Measurements from ENCODE around the gene BBIP1.

The BBIP1 gene

GRCh38 chr10:110859206-110859972 lies 59.6 kb downstream of the BBIP1 start:
- H3K79me2 ChIP-seq (ENCODE audit: insufficient read depth, low read length), result no peaks in the 10 kb centered on the region
- H3K4me2 ChIP-seq (ENCODE audit: insufficient read depth, low read length), result no peak overlapping the region
- DNase-seq, result no peak
- no peaks in the 10 kb centered on the region for H3K27me3 ChIP-seq (ENCODE audit: insufficient read depth, low read length, poor library complexity)
- H3K4me3 ChIP-seq (ENCODE audit: low read depth in 1 of 2, low read length in 2 of 2), result no peak overlapping the region
- H3K4me1 ChIP-seq (ENCODE audit: insufficient read depth, low read length), result peaks cover 18% of the 10 kb centered on the region
- TF ChIP-seq EZH2 (IDR thresholded peaks at IDR 0.05; ENCODE audit: borderline replicate concordance, low read depth, low read length, severe bottlenecking) (no peak), CTCF (IDR thresholded peaks at IDR 0.05; ENCODE audit: borderline replicate concordance, extremely low read depth, low read length, poor library complexity, severe bottlenecking) (no peak)
- H3K9ac ChIP-seq (ENCODE audit: low read depth, low read length), result no peak overlapping the region
- no peak for ATAC-seq (ENCODE audit: insufficient read depth, low read depth)
- H3K27ac ChIP-seq (ENCODE audit: low read length), result no peak overlapping the region
- H2AFZ ChIP-seq (ENCODE audit: low read depth, low read length), result peak overlapping the region; percentile 16; the same call in 1 of the 2 replicates
- H3K9me3 ChIP-seq (ENCODE audit: insufficient read depth, low read length, severe bottlenecking), result no peaks in the 10 kb centered on the region
- no peaks in the 10 kb centered on the region for H3K36me3 ChIP-seq (ENCODE audit: insufficient read depth, low read length)
- H4K20me1 ChIP-seq (ENCODE audit: insufficient read depth, low read length), result no peaks in the 10 kb centered on the region

- no peak overlapping the region for H3K27ac ChIP-seq (ENCODE audit: low read length)
- peaks cover 16% of the 10 kb centered on the region for H3K4me1 ChIP-seq (ENCODE audit: insufficient read depth, low read length)
- no peaks in the 10 kb centered on the region for H3K79me2 ChIP-seq (ENCODE audit: insufficient read depth, low read length)
- no peaks in the 10 kb centered on the region for H3K27me3 ChIP-seq (ENCODE audit: insufficient read depth, low read length, poor library complexity)
- H4K20me1 ChIP-seq (ENCODE audit: insufficient read depth, low read length), result no peaks in the 10 kb centered on the region
- H2AFZ ChIP-seq (ENCODE audit: low read depth, low read length), result no peak overlapping the region
- no peak overlapping the region for H3K9ac ChIP-seq (ENCODE audit: low read depth, low read length)
- no peak overlapping the region for H3K4me3 ChIP-seq (ENCODE audit: low read depth in 1 of 2, low read length in 2 of 2)
- no peak overlapping the region for H3K4me2 ChIP-seq (ENCODE audit: insufficient read depth, low read length)
- DNase-seq, result no peak
- no peaks in the 10 kb centered on the region for H3K36me3 ChIP-seq (ENCODE audit: insufficient read depth, low read length)
- ATAC-seq (ENCODE audit: insufficient read depth, low read depth), result peak; percentile 37; the same call in 1 of the 3 replicates
- no peaks in the 10 kb centered on the region for H3K9me3 ChIP-seq (ENCODE audit: insufficient read depth, low read length, severe bottlenecking)
- TF ChIP-seq CTCF (IDR thresholded peaks at IDR 0.05; ENCODE audit: borderline replicate concordance, extremely low read depth, low read length, poor library complexity, severe bottlenecking) (no peak), EZH2 (IDR thresholded peaks at IDR 0.05; ENCODE audit: borderline replicate concordance, low read depth, low read length, severe bottlenecking) (no peak)
Observed at GRCh38 chr10:110858297-110858934, 60.6 kb downstream of the BBIP1 start.

- Histone ChIP-seq H3K36me3 (ENCODE audit: insufficient read depth, low read length) (no peaks in the 10 kb centered on the region), H3K4me2 (ENCODE audit: insufficient read depth, low read length) (no peak overlapping the region), H2AFZ (ENCODE audit: low read depth, low read length) (no peak overlapping the region), H3K27ac (ENCODE audit: low read length) (no peak overlapping the region), H3K4me3 (ENCODE audit: low read depth in 1 of 2, low read length in 2 of 2) (no peak overlapping the region), H3K9ac (ENCODE audit: low read depth, low read length) (no peak overlapping the region), H3K27me3 (ENCODE audit: insufficient read depth, low read length, poor library complexity) (no peaks in the 10 kb centered on the region), H3K79me2 (ENCODE audit: insufficient read depth, low read length) (no peaks in the 10 kb centered on the region), H3K9me3 (ENCODE audit: insufficient read depth, low read length, severe bottlenecking) (no peaks in the 10 kb centered on the region), H4K20me1 (ENCODE audit: insufficient read depth, low read length) (no peaks in the 10 kb centered on the region), H3K4me1 (ENCODE audit: insufficient read depth, low read length) (peaks cover 16% of the 10 kb centered on the region)
- TF ChIP-seq EZH2 (IDR thresholded peaks at IDR 0.05; ENCODE audit: borderline replicate concordance, low read depth, low read length, severe bottlenecking) (no peak), CTCF (IDR thresholded peaks at IDR 0.05; ENCODE audit: borderline replicate concordance, extremely low read depth, low read length, poor library complexity, severe bottlenecking) (no peak)
- peak; percentile 27 for DNase-seq
- peak; percentile 63 for ATAC-seq (ENCODE audit: insufficient read depth, low read depth)
Observed at GRCh38 chr10:110857265-110858171, 61.5 kb downstream of the BBIP1 start.

Measured in DND-41 (cell line).